ENCODE measurements around the gene PRXL2B.

GRCh38 chr1:2609319-2610035, 22.9 kb downstream of the PRXL2B start:
- TF ChIP-seq POLR2A (IDR thresholded peaks at IDR 0.05) = no peak
- no peak for TF ChIP-seq CTCF (IDR thresholded peaks at IDR 0.05)
